HepG2 (cell line): ENCODE data around the gene ZNF683. TPM values are rescaled to one million over a fixed set of nuclear protein-coding genes. Genes with fewer than 3 reads are reported as not detected.

Source experiments
- ATAC-seq: fragments of 200-7000 bp; cut with Tn5 transposase; 3 replicates; pipeline ENCODE4 v1.9.1; 2020; ENCODE audit warnings: mild to moderate bottlenecking, moderate library complexity
- BruUV-seq: library from RNA; stranded (reverse); fragments of 400-500 nt; replicated peaks from 2 replicates; lab custom pipeline; 2021; lab: Mats Ljungman, UMichigan
- CTCF ChIA-PET: fragments of 300-600 bp; formaldehyde crosslinking; extraction: SDS; loops from one replicate; lab custom pipeline; 2021; ENCODE audit warnings: low total read pairs, inconsistent platforms, low intra/inter-chr PET ratio; lab: Yijun Ruan, JAX
- POLR2A ChIA-PET: fragments of 350-600 bp; sonication (Branson Sonifier 250); formaldehyde crosslinking; loops from one replicate; lab custom pipeline; 2020; ENCODE audit warnings: antibody characterized with exemption, inconsistent platforms; lab: Yijun Ruan, JAX
- DNase-seq: peaks from one replicate; pipeline ENCODE4 v3.0.0-alpha.2; 2015; ENCODE audit warnings: low spot score
- FAIRE-seq: peaks from 3 replicates; lab custom pipeline; 2011; peaks lifted over from hg19 to GRCh38; lab: Jason Lieb, UNC
- H2AFZ ChIP-seq: one replicate; pipeline ENCODE4 v1.6.1; 2011; ENCODE audit warnings: low read length, inconsistent platforms
- H3K27ac ChIP-seq: fragments of 300-600 bp; 3 replicates; pipeline ENCODE4 v1.8.0; 2011; ENCODE audit warnings: mixed run types, mild to moderate bottlenecking, mixed read lengths, low read length, inconsistent platforms; ENCODE audit not compliant: insufficient read depth; ENCODE audit errors: extremely low read length
- H3K27me3 ChIP-seq, 2 experiments: fragments of 200-600 bp in 1 of 2; 2 replicates in 1 of 2; 3 replicates in 1 of 2; pipeline versions ENCODE4 v1.6.0 to v1.8.0; 2011; ENCODE audit warnings: low read length in 2 of 2, mild to moderate bottlenecking in 2 of 2, moderate library complexity in 2 of 2, inconsistent platforms in 1 of 2; ENCODE audit not compliant: insufficient read depth in 2 of 2, control insufficient read depth in 1 of 2
- H3K36me3 ChIP-seq, 2 experiments: fragments of 200-600 bp in 1 of 2; replicated peaks in 1 of 2; 2 replicates in 1 of 2; 3 replicates in 1 of 2; pipeline versions ENCODE4 v1.5.1 to v1.8.0; 2011; ENCODE audit warnings: low read length in 2 of 2, inconsistent platforms in 1 of 2; ENCODE audit not compliant: insufficient read depth in 2 of 2, control insufficient read depth in 1 of 2
- H3K4me1 ChIP-seq: 2 replicates; pipeline ENCODE4 v1.5.1; 2012; ENCODE audit warnings: low read length, inconsistent platforms; ENCODE audit not compliant: insufficient read depth
- H3K4me2 ChIP-seq: 2 replicates; pipeline ENCODE4 v1.6.0; 2011; ENCODE audit warnings: low read depth, low read length, inconsistent platforms
- H3K4me3 ChIP-seq, 3 experiments: fragments of 200-600 bp in 1 of 3; sonication (generic), shearing (Covaris generic) in 1 of 3; replicated peaks in 1 of 3; 2 replicates each; pipeline ENCODE4 v1.5.1; 2011 to 2016; ENCODE audit warnings: low read length in 3 of 3, inconsistent platforms in 2 of 3, low read depth in 2 of 3, mild to moderate bottlenecking in 2 of 3, control low read depth in 1 of 3, mixed read lengths in 1 of 3; ENCODE audit not compliant: insufficient read depth in 1 of 3
- H3K79me2 ChIP-seq: one replicate; pipeline ENCODE4 v1.6.1; 2011; ENCODE audit warnings: low read length, inconsistent platforms; ENCODE audit not compliant: insufficient read depth
- H3K9ac ChIP-seq: 2 replicates; pipeline ENCODE4 v1.6.0; 2011; ENCODE audit warnings: mild to moderate bottlenecking, low read depth, low read length, inconsistent platforms; ENCODE audit not compliant: insufficient read depth
- H3K9me3 ChIP-seq: 2 replicates; pipeline ENCODE4 v1.5.1; 2012; ENCODE audit warnings: mild to moderate bottlenecking, low read length
- H4K20me1 ChIP-seq: 2 replicates; pipeline ENCODE4 v1.6.0; 2011; ENCODE audit warnings: inconsistent platforms, mild to moderate bottlenecking, low read length, moderate library complexity; ENCODE audit not compliant: insufficient read depth
- EED ChIP-seq: sonication (generic); formaldehyde crosslinking; IDR thresholded peaks from 2 replicates; pipeline ENCODE4 v1.5.0; 2020; ENCODE audit warnings: mild to moderate bottlenecking, missing genetic modification reagents
- EP300 ChIP-seq, 3 experiments: sonication (generic) in 1 of 3; formaldehyde crosslinking in 1 of 3; IDR thresholded peaks; 2 replicates each; pipeline versions ENCODE4 v1.5.1 to v1.6.1; 2011 to 2020; ENCODE audit warnings: low read depth in 2 of 3, low read length in 2 of 3, borderline replicate concordance in 1 of 3, improper control_type of control experiment in 1 of 3, mild to moderate bottlenecking in 1 of 3, missing genetic modification reagents in 1 of 3, moderate library complexity in 1 of 3
- HOXD1 ChIP-seq: sonication (generic); formaldehyde crosslinking; IDR thresholded peaks from 2 replicates; pipeline ENCODE4 v1.5.0; 2020; ENCODE audit warnings: missing genetic modification reagents
- MIER3 ChIP-seq: IDR thresholded peaks from 2 replicates; pipeline ENCODE4 v1.6.1; 2016; ENCODE audit warnings: missing compliant biosample characterization, borderline replicate concordance
- NFIC ChIP-seq: IDR thresholded peaks from 2 replicates; pipeline ENCODE4 v1.6.1; 2012; ENCODE audit warnings: mild to moderate bottlenecking, low read length, inconsistent platforms
- POLR2A ChIP-seq, 2 experiments: IDR thresholded peaks; 2 replicates each; pipeline ENCODE4 v1.6.1; 2011; ENCODE audit warnings: low read depth in 2 of 2, low read length in 2 of 2, mild to moderate bottlenecking in 1 of 2, moderate library complexity in 1 of 2; ENCODE audit not compliant: insufficient read depth in 1 of 2
- RFX5 ChIP-seq: IDR thresholded peaks from 2 replicates; pipeline ENCODE4 v1.6.1; 2011; ENCODE audit warnings: low read depth, low read length, improper control_type of control experiment
- TEAD3 ChIP-seq: optimal IDR thresholded peaks from 2 replicates; pipeline ENCODE3; 2016; ENCODE audit warnings: borderline replicate concordance
- TOPORS ChIP-seq: sonication (generic); formaldehyde crosslinking; IDR thresholded peaks from 2 replicates; pipeline ENCODE4 v1.8.0; 2023; ENCODE audit warnings: mild to moderate bottlenecking, missing genetic modification reagents
- ZFP90 ChIP-seq: sonication (generic); formaldehyde crosslinking; IDR thresholded peaks from 2 replicates; pipeline ENCODE4 v1.8.0; 2022; ENCODE audit warnings: missing genetic modification reagents, mild to moderate bottlenecking, inconsistent platforms, borderline replicate concordance
- ZNF143 ChIP-seq: sonication (generic); formaldehyde crosslinking; IDR thresholded peaks from 2 replicates; pipeline ENCODE4 v1.4.0; 2020; ENCODE audit warnings: missing genetic modification reagents
- ZNF235 ChIP-seq: sonication (generic); formaldehyde crosslinking; IDR thresholded peaks from 2 replicates; pipeline ENCODE4 v1.8.1; 2023; ENCODE audit warnings: mild to moderate bottlenecking, missing genetic modification reagents, borderline replicate concordance
- ZNF354B ChIP-seq: sonication (generic); formaldehyde crosslinking; IDR thresholded peaks from 2 replicates; pipeline ENCODE4 v1.8.0; 2022; ENCODE audit warnings: mild to moderate bottlenecking, missing genetic modification reagents
- ZSCAN22 ChIP-seq: sonication (generic); formaldehyde crosslinking; IDR thresholded peaks from 2 replicates; pipeline ENCODE4 v1.4.0; 2020; ENCODE audit warnings: mild to moderate bottlenecking, missing genetic modification reagents
- WGBS: methylation state at CpG from one replicate; pipeline ENCODE4 v1.1.6; 2017; ENCODE audit warnings: low lambda C conversion rate; 5-methylcytosine and 5-hydroxymethylcytosine counted together
- in situ Hi-C: cut with HindIII; loops from 2 replicates; pipeline ENCODE4 v1.10.0; 2017; ENCODE audit warnings: low pct_unique_long_range_greater_than_20kb; ENCODE audit not compliant: extremely low pct_ligation_motif_present
- intact Hi-C: fragments of 100-400 bp; cut with micrococcal nuclease; formaldehyde crosslinking; loops from one replicate; pipeline ENCODE4 v1.10.0; 2022; ENCODE audit not compliant: unreplicated experiment
- polyA plus RNA-seq, 8 experiments: library from polyadenylated mRNA; depleted of rRNA in 3 of 8; stranded (reverse) in 7 of 8; unstranded in 1 of 8; fragments of >200 nt; fragmentation: Illumina TruSeq in 4 of 8; extraction: Trizol in 4 of 8; gene quantifications; 2 replicates each; pipeline versions ENCODE4 v1.2.1 to v1.2.3, GENCODE V29; 2011 to 2016; ENCODE audit warnings: low read depth in 4 of 8, missing spikeins in 1 of 8, mixed read lengths in 1 of 8; ENCODE audit not compliant: insufficient read depth in 1 of 8
- total RNA-seq, 5 experiments: library from RNA; depleted of rRNA; stranded (reverse); fragments of >200 nt; fragmentation: Illumina TruSeq; extraction: Trizol; gene quantifications; 2 replicates each; pipeline ENCODE4 v1.2.3, GENCODE V29; 2016; ENCODE audit warnings: low read depth in 1 of 5
- TF ChIP-seq, protein P1 (sequence below), 2 experiments: sonication (generic) in 1 of 2; formaldehyde crosslinking in 1 of 2; IDR thresholded peaks; 2 replicates each; pipeline versions ENCODE4 v1.6.1 to v1.9.0; 2014 to 2022; ENCODE audit warnings: antibody characterized with exemption in 1 of 2, borderline replicate concordance in 1 of 2, inconsistent platforms in 1 of 2, low read depth in 1 of 2, missing genetic modification reagents in 1 of 2
- TF ChIP-seq, protein P2 (sequence below): IDR thresholded peaks from 2 replicates; pipeline ENCODE4 v1.6.1; 2012; ENCODE audit warnings: low read depth, low read length, improper control_type of control experiment
- TF ChIP-seq, protein P3 (sequence below): IDR thresholded peaks from 2 replicates; pipeline ENCODE4 v1.6.1; 2016; ENCODE audit warnings: low read depth

The ZNF683 gene
- total and polyA plus RNA-seq, 2 of the 13 experiments (the other 11 are each of a cell fraction or from before 2014, with no cell fraction given) = not detected

DNA sequence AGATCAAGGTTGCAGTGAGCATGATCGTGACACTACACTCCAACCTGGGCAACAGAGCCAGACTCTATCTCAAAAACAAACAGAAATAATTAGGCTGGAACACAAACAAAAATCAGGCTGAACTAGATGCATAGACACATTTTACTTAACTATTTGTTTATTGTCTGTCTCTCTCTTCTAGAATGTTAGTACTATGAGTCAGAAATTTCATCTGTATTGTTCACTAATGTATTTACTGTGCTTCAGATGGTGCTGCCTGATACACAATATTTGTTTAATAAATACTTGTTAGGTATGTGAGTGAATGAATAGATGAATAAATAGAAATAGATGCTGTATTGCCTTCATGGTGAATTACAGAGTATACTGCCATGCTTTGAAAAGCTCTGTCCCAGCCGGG, 32.1 kb upstream of the ZNF683 start:
- ATAC-seq (no peak), DNase-seq (no peak), FAIRE-seq (no peak)
- Histone ChIP-seq H3K36me3 (no peaks in the 10 kb centered on the region), H3K27ac (no peak overlapping the region), H3K9ac (no peak overlapping the region), H3K9me3 (no peaks in the 10 kb centered on the region), H3K27me3 (no peaks in the 10 kb centered on the region), H3K4me2 (no peak overlapping the region), H3K79me2 (no peaks in the 10 kb centered on the region), H2AFZ (no peak overlapping the region), H3K4me3 (no peak overlapping the region), H3K4me1 (peaks cover 14% of the 10 kb centered on the region), H4K20me1 (no peaks in the 10 kb centered on the region)
- ChIA-PET POLR2A (no interaction called here), CTCF (no interaction called here)
- in situ Hi-C loops (no loop called here), intact Hi-C loops (no loop called here)
- no TSS peak for BruUV-seq
- 37% methylated on average over 2 of the region's 2 CpGs for WGBS
- TF ChIP-seq TEAD3 (CRISPR knock-in tag) = no peak
- TF ChIP-seq ZSCAN22 (CRISPR knock-in tag) = no peak
- no peak for TF ChIP-seq ZNF354B (CRISPR knock-in tag)
- TF ChIP-seq ZFP90 = no peak
- TF ChIP-seq EED = no peak
- TF ChIP-seq NFIC = no peak
- TF ChIP-seq, protein P1, sequence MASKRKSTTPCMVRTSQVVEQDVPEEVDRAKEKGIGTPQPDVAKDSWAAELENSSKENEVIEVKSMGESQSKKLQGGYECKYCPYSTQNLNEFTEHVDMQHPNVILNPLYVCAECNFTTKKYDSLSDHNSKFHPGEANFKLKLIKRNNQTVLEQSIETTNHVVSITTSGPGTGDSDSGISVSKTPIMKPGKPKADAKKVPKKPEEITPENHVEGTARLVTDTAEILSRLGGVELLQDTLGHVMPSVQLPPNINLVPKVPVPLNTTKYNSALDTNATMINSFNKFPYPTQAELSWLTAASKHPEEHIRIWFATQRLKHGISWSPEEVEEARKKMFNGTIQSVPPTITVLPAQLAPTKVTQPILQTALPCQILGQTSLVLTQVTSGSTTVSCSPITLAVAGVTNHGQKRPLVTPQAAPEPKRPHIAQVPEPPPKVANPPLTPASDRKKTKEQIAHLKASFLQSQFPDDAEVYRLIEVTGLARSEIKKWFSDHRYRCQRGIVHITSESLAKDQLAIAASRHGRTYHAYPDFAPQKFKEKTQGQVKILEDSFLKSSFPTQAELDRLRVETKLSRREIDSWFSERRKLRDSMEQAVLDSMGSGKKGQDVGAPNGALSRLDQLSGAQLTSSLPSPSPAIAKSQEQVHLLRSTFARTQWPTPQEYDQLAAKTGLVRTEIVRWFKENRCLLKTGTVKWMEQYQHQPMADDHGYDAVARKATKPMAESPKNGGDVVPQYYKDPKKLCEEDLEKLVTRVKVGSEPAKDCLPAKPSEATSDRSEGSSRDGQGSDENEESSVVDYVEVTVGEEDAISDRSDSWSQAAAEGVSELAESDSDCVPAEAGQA (IDR thresholded peaks at IDR 0.05; ENCODE audit: low read depth) = no peak
- TF ChIP-seq, protein P1 (CRISPR knock-in tag; IDR thresholded peaks at IDR 0.05; ENCODE audit: borderline replicate concordance) = no peak
- no peak for TF ChIP-seq POLR2A (IDR thresholded peaks at IDR 0.05; ENCODE audit: insufficient read depth in 1 of 2, low read depth in 2 of 2, low read length in 2 of 2)
- no peak for TF ChIP-seq MIER3
- no peak for TF ChIP-seq ZNF235 (CRISPR knock-in tag)
- TF ChIP-seq HOXD1 (CRISPR knock-in tag) = no peak
- TF ChIP-seq, protein P2, sequence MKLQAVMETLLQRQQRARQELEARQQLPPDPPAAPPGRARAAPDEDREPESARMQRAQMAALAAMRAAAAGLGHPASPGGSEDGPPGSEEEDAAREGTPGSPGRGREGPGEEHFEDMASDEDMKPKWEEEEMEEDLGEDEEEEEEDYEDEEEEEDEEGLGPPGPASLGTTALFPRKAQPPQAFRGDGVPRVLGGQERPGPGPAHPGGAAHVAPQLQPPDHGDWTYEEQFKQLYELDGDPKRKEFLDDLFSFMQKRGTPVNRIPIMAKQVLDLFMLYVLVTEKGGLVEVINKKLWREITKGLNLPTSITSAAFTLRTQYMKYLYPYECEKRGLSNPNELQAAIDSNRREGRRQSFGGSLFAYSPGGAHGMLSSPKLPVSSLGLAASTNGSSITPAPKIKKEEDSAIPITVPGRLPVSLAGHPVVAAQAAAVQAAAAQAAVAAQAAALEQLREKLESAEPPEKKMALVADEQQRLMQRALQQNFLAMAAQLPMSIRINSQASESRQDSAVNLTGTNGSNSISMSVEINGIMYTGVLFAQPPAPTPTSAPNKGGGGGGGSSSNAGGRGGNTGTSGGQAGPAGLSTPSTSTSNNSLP = no peak
- no peak for TF ChIP-seq RFX5
- TF ChIP-seq, protein P3, sequence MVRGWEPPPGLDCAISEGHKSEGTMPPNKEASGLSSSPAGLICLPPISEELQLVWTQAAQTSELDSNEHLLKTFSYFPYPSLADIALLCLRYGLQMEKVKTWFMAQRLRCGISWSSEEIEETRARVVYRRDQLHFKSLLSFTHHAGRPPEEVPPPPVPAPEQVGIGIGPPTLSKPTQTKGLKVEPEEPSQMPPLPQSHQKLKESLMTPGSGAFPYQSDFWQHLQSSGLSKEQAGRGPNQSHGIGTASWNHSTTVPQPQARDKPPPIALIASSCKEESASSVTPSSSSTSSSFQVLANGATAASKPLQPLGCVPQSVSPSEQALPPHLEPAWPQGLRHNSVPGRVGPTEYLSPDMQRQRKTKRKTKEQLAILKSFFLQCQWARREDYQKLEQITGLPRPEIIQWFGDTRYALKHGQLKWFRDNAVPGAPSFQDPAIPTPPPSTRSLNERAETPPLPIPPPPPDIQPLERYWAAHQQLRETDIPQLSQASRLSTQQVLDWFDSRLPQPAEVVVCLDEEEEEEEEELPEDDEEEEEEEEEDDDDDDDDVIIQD (CRISPR knock-in tag) = no peak
- no peak for TF ChIP-seq TOPORS (CRISPR knock-in tag)
- no peak for TF ChIP-seq EP300 (IDR thresholded peaks at IDR 0.05; ENCODE audit: low read depth in 2 of 2, low read length in 2 of 2)
- TF ChIP-seq EP300 (CRISPR knock-in tag; IDR thresholded peaks at IDR 0.05; ENCODE audit: borderline replicate concordance) = no peak
- no peak for TF ChIP-seq ZNF143 (CRISPR knock-in tag)
